Measurements from ENCODE around the gene GPN2. TPM values are rescaled to one million over a fixed set of nuclear protein-coding genes. Genes with fewer than 3 reads are reported as not detected.
"Not testable (repeated sequence)": the region's sequence is repeated elsewhere in the genome, so short reads cannot be mapped to it uniquely, and the experiment has no call there.

GPN2 gene
- total and polyA plus RNA-seq, 2 donors (not counting 1 experiment from before 2014, with no cell fraction given) = 12.2 to 21.5 TPM

DNA sequence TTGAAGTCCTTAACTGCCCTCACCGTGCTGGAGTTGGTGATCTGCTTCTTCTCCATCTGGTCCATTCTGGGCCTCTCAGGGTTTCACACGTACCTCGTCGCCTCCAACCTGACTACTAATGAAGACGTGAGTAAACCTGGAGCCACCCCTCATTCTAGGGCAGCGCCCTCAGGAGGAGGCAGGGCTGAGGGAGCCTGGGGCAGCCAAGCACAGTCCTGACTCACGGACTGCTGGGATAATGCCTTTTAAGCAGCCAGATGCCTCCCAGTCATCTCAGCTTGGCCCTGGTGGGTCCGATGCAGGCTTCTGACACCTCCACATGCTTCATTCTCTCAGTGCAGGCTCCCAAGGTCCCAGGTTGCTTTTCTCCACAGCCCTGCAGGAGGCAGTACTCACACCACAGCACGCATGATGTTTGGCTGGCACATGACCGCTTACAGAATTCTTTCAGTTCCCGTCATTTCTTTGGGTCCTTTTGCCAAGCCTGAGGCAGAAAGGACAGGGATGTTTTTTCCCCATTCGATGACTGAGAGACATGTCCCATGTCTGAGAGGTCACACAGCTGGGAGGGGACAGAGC, 38.9 kb downstream of the GPN2 start:
- no peaks in the 10 kb centered on the region for H3K79me2 ChIP-seq (ENCODE audit: control insufficient read depth, insufficient read depth, low read length)
- no peaks in the 10 kb centered on the region for H3K9me3 ChIP-seq (ENCODE audit: control insufficient read depth, insufficient read depth, low read depth, low read length)
- H3K4me3 ChIP-seq (replicated peaks in 1 of 4; ENCODE audit: control extremely low read depth in 1 of 4, insufficient read depth in 1 of 4, low read depth in 3 of 4, low read length in 4 of 4) = no peak overlapping the region
- no peak overlapping the region for H3K9ac ChIP-seq (ENCODE audit: insufficient read depth, low read length)
- no peak overlapping the region for H3K4me2 ChIP-seq (ENCODE audit: extremely low read depth, insufficient read depth, low read length)
- H3K36me3 ChIP-seq (ENCODE audit: control insufficient read depth, insufficient read depth, low read length) = peaks cover 24% of the 10 kb centered on the region
- TF ChIP-seq CTCF (conservative IDR thresholded peaks at IDR 0.05 in 1 of 2, IDR thresholded peaks at IDR 0.05 in 1 of 2; ENCODE audit: low read depth in 1 of 2, low read length in 2 of 2) (peak in 1 of 2 donors; percentile 5), EZH2 (IDR thresholded peaks at IDR 0.05; ENCODE audit: low read length, missing control alignments) (no peak)
- H4K20me1 ChIP-seq (ENCODE audit: control insufficient read depth, extremely low read depth, insufficient read depth, low read length) = no peaks in the 10 kb centered on the region
- DNase-seq (ENCODE audit: low read depth in 2 of 2) = no peak
- no peak overlapping the region for H3K27ac ChIP-seq (ENCODE audit: insufficient read depth, low read length)
- no peak overlapping the region for H2AFZ ChIP-seq (ENCODE audit: low read length)
- H3K4me1 ChIP-seq (ENCODE audit: control insufficient read depth, extremely low read depth, insufficient read depth, low read length) = peaks cover 17% of the 10 kb centered on the region
- H3K27me3 ChIP-seq (ENCODE audit: control insufficient read depth, insufficient read depth, low read length) = no peaks in the 10 kb centered on the region

DNA sequence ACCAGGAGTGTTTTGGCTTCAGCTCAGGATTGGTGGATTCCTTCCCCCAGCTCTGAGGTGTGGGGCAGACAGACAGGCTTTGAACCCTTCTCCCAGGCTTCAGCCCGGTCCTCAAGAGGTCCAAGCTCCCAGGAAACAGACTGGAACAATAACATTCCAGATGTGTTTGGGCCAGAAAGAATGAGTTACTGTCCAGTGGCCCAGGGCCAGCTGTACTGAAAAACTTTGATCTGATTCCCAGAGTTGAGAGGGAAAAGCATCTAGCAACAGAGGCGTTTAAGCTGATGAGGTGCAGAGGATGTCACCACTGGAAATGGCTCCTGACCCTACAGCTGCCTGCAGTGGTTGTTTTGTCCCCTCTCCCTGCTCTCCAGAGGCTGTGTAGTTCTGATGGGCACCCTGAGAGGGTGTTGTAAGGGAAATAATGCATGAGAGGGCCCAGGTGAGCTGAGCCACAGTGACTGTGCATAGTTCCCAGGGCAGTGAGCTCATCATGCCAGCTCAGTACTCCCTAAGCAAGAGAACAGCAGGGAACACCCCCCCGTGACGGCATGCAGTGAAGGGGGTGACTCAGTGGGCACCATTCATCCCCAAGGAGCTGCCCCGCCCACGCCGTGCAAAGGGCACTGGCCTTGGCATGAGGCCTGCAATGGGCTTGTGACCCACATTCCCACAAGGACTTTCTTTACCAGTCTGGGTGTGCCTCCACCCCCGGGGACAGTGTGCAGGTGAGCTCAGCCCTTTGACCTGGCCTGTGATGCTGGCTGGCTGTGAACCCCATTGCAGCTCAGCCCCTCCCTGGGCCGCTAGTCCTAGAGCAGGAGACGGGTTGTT, 40.9 kb downstream of the GPN2 start:
- no peak overlapping the region for H2AFZ ChIP-seq (ENCODE audit: low read length)
- no peaks in the 10 kb centered on the region for H3K79me2 ChIP-seq (ENCODE audit: control insufficient read depth, insufficient read depth, low read length)
- no peak overlapping the region for H3K9ac ChIP-seq (ENCODE audit: insufficient read depth, low read length)
- peak; percentile 77 to 89 for DNase-seq (ENCODE audit: low read depth in 2 of 2)
- peak overlapping the region; percentile 86 for H3K27ac ChIP-seq (ENCODE audit: insufficient read depth, low read length)
- H3K36me3 ChIP-seq (ENCODE audit: control insufficient read depth, insufficient read depth, low read length) = peaks cover 23% of the 10 kb centered on the region
- no peak overlapping the region for H3K4me3 ChIP-seq (replicated peaks in 1 of 4; ENCODE audit: control extremely low read depth in 1 of 4, insufficient read depth in 1 of 4, low read depth in 3 of 4, low read length in 4 of 4)
- no peaks in the 10 kb centered on the region for H3K9me3 ChIP-seq (ENCODE audit: control insufficient read depth, insufficient read depth, low read depth, low read length)
- no peaks in the 10 kb centered on the region for H3K27me3 ChIP-seq (ENCODE audit: control insufficient read depth, insufficient read depth, low read length)
- H3K4me1 ChIP-seq (ENCODE audit: control insufficient read depth, extremely low read depth, insufficient read depth, low read length) = peaks cover 17% of the 10 kb centered on the region
- no peak overlapping the region for H3K4me2 ChIP-seq (ENCODE audit: extremely low read depth, insufficient read depth, low read length)
- no peaks in the 10 kb centered on the region for H4K20me1 ChIP-seq (ENCODE audit: control insufficient read depth, extremely low read depth, insufficient read depth, low read length)
- TF ChIP-seq CTCF (conservative IDR thresholded peaks at IDR 0.05 in 1 of 2, IDR thresholded peaks at IDR 0.05 in 1 of 2; ENCODE audit: low read depth in 1 of 2, low read length in 2 of 2) = no peak
- TF ChIP-seq EZH2 (IDR thresholded peaks at IDR 0.05; ENCODE audit: low read length, missing control alignments) = no peak

DNA sequence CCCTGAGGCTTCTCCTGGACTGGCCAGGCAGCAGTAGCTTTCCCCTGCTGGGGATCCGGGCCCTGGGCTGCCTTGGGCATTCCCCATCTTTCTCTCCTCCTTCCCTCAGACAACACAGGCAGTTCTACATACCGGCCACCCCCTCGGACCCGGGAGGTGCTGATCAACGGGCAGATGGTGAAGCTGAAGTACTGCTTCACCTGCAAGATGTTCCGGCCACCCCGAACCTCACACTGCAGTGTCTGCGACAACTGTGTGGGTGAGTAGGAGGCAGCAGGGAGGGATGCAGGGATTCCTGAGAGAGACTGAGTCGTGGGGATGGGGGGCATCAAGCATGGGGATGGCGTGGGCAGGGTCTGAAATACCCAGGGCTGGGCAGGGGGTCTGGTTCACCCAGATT, 41.6 kb downstream of the GPN2 start:
- no peak overlapping the region for H3K9ac ChIP-seq (ENCODE audit: insufficient read depth, low read length)
- no peaks in the 10 kb centered on the region for H3K9me3 ChIP-seq (ENCODE audit: control insufficient read depth, insufficient read depth, low read depth, low read length)
- H3K27me3 ChIP-seq (ENCODE audit: control insufficient read depth, insufficient read depth, low read length) = no peaks in the 10 kb centered on the region
- no peak for DNase-seq (ENCODE audit: low read depth in 2 of 2)
- H3K4me3 ChIP-seq (replicated peaks in 1 of 4; ENCODE audit: control extremely low read depth in 1 of 4, insufficient read depth in 1 of 4, low read depth in 3 of 4, low read length in 4 of 4) = no peak overlapping the region
- H3K27ac ChIP-seq (ENCODE audit: insufficient read depth, low read length) = peak overlapping the region; percentile 86
- no peaks in the 10 kb centered on the region for H4K20me1 ChIP-seq (ENCODE audit: control insufficient read depth, extremely low read depth, insufficient read depth, low read length)
- no peak for TF ChIP-seq CTCF (conservative IDR thresholded peaks at IDR 0.05 in 1 of 2, IDR thresholded peaks at IDR 0.05 in 1 of 2; ENCODE audit: low read depth in 1 of 2, low read length in 2 of 2)
- TF ChIP-seq EZH2 (IDR thresholded peaks at IDR 0.05; ENCODE audit: low read length, missing control alignments) = no peak
- H3K4me2 ChIP-seq (ENCODE audit: extremely low read depth, insufficient read depth, low read length) = no peak overlapping the region
- no peak overlapping the region for H2AFZ ChIP-seq (ENCODE audit: low read length)
- H3K79me2 ChIP-seq (ENCODE audit: control insufficient read depth, insufficient read depth, low read length) = no peaks in the 10 kb centered on the region
- H3K4me1 ChIP-seq (ENCODE audit: control insufficient read depth, extremely low read depth, insufficient read depth, low read length) = peaks cover 17% of the 10 kb centered on the region
- H3K36me3 ChIP-seq (ENCODE audit: control insufficient read depth, insufficient read depth, low read length) = peaks cover 17% of the 10 kb centered on the region

DNA sequence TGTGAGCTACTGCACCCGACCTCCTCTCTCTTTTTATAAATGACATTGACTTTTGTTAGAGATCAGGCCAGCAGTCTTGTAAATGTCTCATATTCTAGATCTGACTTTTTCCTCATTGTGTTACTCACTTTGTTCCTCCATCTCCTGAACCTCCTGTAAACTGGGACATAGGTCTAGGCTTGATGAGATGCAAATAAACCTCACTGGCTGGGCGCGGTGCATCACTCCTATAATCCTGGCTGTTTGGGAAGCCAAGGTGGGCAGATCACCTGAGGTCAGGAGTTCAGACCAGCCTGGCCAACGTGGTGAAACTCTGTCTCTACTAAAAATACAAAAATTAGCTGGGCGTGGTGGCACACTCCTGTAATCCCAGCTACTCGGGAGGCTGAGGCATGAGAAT, 42.3 kb downstream of the GPN2 start:
- not testable (repeated sequence) for H3K27ac ChIP-seq (ENCODE audit: insufficient read depth, low read length); DNase-seq (ENCODE audit: low read depth in 2 of 2); H3K27me3 ChIP-seq (ENCODE audit: control insufficient read depth, insufficient read depth, low read length); H3K9ac ChIP-seq (ENCODE audit: insufficient read depth, low read length); H3K79me2 ChIP-seq (ENCODE audit: control insufficient read depth, insufficient read depth, low read length); H3K4me3 ChIP-seq (replicated peaks in 1 of 4; ENCODE audit: control extremely low read depth in 1 of 4, insufficient read depth in 1 of 4, low read depth in 3 of 4, low read length in 4 of 4); H3K9me3 ChIP-seq (ENCODE audit: control insufficient read depth, insufficient read depth, low read depth, low read length); H2AFZ ChIP-seq (ENCODE audit: low read length); H3K4me2 ChIP-seq (ENCODE audit: extremely low read depth, insufficient read depth, low read length); H4K20me1 ChIP-seq (ENCODE audit: control insufficient read depth, extremely low read depth, insufficient read depth, low read length)
- Histone ChIP-seq H3K36me3 (ENCODE audit: control insufficient read depth, insufficient read depth, low read length) (peaks cover 15% of the 10 kb centered on the region), H3K4me1 (ENCODE audit: control insufficient read depth, extremely low read depth, insufficient read depth, low read length) (peaks cover 13% of the 10 kb centered on the region)

All from fibroblast of lung (primary cell).